GM12878 (cell line): ENCODE data around the gene MYO1D. TPM values are rescaled to one million over a fixed set of nuclear protein-coding genes. Genes with fewer than 3 reads are reported as not detected.

ENCODE experiments used
- ATAC-seq: fragments of 200-7000 bp; cut with Tn5 transposase; 3 replicates; pipeline ENCODE4 v1.9.1; 2020; ENCODE audit warnings: mild to moderate bottlenecking, moderate library complexity
- BruUV-seq: library from RNA; stranded (reverse); fragments of 400-500 nt; replicated peaks from 2 replicates; lab custom pipeline; 2021; lab: Mats Ljungman, UMichigan
- CTCF ChIA-PET: fragments of 300-600 bp; sonication (Branson Sonifier 250); formaldehyde crosslinking; extraction: SDS; loops from one replicate; lab custom pipeline; 2021; ENCODE audit warnings: inconsistent platforms; lab: Yijun Ruan, JAX
- POLR2A ChIA-PET: fragments of 350-600 bp; formaldehyde crosslinking; extraction: SDS; loops from one replicate; lab custom pipeline; 2021; ENCODE audit warnings: inconsistent platforms; lab: Charles Lee
- RAD21 ChIA-PET: fragments of 300-600 bp; sonication (Branson Sonifier 250); formaldehyde crosslinking; loops from one replicate; lab custom pipeline; 2023; ENCODE audit warnings: antibody characterized with exemption; ENCODE audit not compliant: unreplicated experiment; lab: Charles Lee
- SMC1A ChIA-PET: fragments of 300-600 bp; sonication (Branson Sonifier 250); formaldehyde crosslinking; loops from one replicate; lab custom pipeline; 2023; ENCODE audit not compliant: unreplicated experiment, uncharacterized antibody; lab: Charles Lee
- DNase-seq: peaks from one replicate; pipeline ENCODE4 v3.0.0-alpha.2; 2011; ENCODE audit warnings: low read depth, low spot score
- FAIRE-seq: peaks from 3 replicates; lab custom pipeline; 2011; peaks lifted over from hg19 to GRCh38; lab: Jason Lieb, UNC
- H2AFZ ChIP-seq: 2 replicates; pipeline ENCODE4 v1.6.0; 2011; ENCODE audit warnings: low read depth, low read length, control low read depth; ENCODE audit not compliant: control insufficient read depth
- H3K27ac ChIP-seq: 2 replicates; pipeline ENCODE4 v1.5.1; 2011; ENCODE audit warnings: control low read depth; ENCODE audit not compliant: control insufficient read depth, insufficient read depth
- H3K27me3 ChIP-seq, 2 experiments: replicated peaks in 1 of 2; 2 replicates each; pipeline versions ENCODE4 v1.6.0 to v1.6.1; 2011; ENCODE audit warnings: low read length in 1 of 2; ENCODE audit not compliant: control insufficient read depth in 2 of 2, insufficient read depth in 2 of 2
- H3K36me3 ChIP-seq, 2 experiments: 2 replicates each; pipeline ENCODE4 v1.5.1; 2011; ENCODE audit warnings: low read length in 1 of 2; ENCODE audit not compliant: control insufficient read depth in 2 of 2, insufficient read depth in 2 of 2
- H3K4me1 ChIP-seq: 2 replicates; pipeline ENCODE4 v1.6.1; 2011; ENCODE audit warnings: mild to moderate bottlenecking, low read length, moderate library complexity, mixed read lengths; ENCODE audit not compliant: control insufficient read depth, insufficient read depth
- H3K4me2 ChIP-seq: 2 replicates; pipeline ENCODE4 v1.6.0; 2011; ENCODE audit warnings: control low read depth; ENCODE audit not compliant: control insufficient read depth, insufficient read depth
- H3K4me3 ChIP-seq: fragments of 200-600 bp; sonication (generic); 2 replicates; pipeline ENCODE4 v1.5.1; 2016
- H3K79me2 ChIP-seq: 2 replicates; pipeline ENCODE4 v1.6.0; 2011; ENCODE audit warnings: low read length; ENCODE audit not compliant: control insufficient read depth, insufficient read depth
- H3K9ac ChIP-seq: 2 replicates; pipeline ENCODE4 v1.8.0; 2011; ENCODE audit warnings: low read length, control low read depth, mixed read lengths; ENCODE audit not compliant: control insufficient read depth, insufficient read depth
- H3K9me3 ChIP-seq: replicated peaks from 3 replicates; pipeline ENCODE4 v1.5.1; 2011; ENCODE audit warnings: mild to moderate bottlenecking, low read length; ENCODE audit not compliant: control insufficient read depth, insufficient read depth
- H4K20me1 ChIP-seq: 2 replicates; pipeline ENCODE4 v1.6.0; 2011; ENCODE audit not compliant: control insufficient read depth, insufficient read depth
- BACH1 ChIP-seq: fragments of 450-650 bp; IDR thresholded peaks from 2 replicates; pipeline ENCODE4 v1.6.1; 2017; ENCODE audit warnings: mild to moderate bottlenecking, borderline replicate concordance
- CBX3 ChIP-seq: fragments of 200-600 bp; sonication (generic); IDR thresholded peaks from 2 replicates; pipeline ENCODE4 v1.6.1; 2016; ENCODE audit warnings: low read depth, borderline replicate concordance
- CHD4 ChIP-seq: fragments of 200-600 bp; sonication (generic); IDR thresholded peaks from 2 replicates; pipeline ENCODE4 v1.6.1; 2016; ENCODE audit warnings: mild to moderate bottlenecking
- DPF2 ChIP-seq: fragments of 450-650 bp; IDR thresholded peaks from 2 replicates; pipeline ENCODE4 v1.6.1; 2017; ENCODE audit warnings: mild to moderate bottlenecking
- EED ChIP-seq: sonication (generic); IDR thresholded peaks from 2 replicates; pipeline ENCODE4 v1.6.1; 2016; ENCODE audit warnings: antibody characterized with exemption, low read depth
- EZH2 ChIP-seq: IDR thresholded peaks from 2 replicates; pipeline ENCODE4 v1.6.1; 2012; ENCODE audit warnings: low read depth, mild to moderate bottlenecking, control low read depth, inconsistent platforms, low read length, borderline replicate concordance; ENCODE audit not compliant: control insufficient read depth
- HCFC1 ChIP-seq: fragments of 150-350 bp; IDR thresholded peaks from 2 replicates; pipeline ENCODE4 v1.6.1; 2014; ENCODE audit warnings: low read length
- HDGF ChIP-seq: fragments of 450-650 bp; IDR thresholded peaks from 2 replicates; pipeline ENCODE4 v1.6.1; 2016; ENCODE audit warnings: antibody characterized with exemption
- IKZF2 ChIP-seq, 2 experiments: fragments of 450-650 bp; IDR thresholded peaks; 2 replicates each; pipeline ENCODE4 v1.6.1; 2017; ENCODE audit warnings: mild to moderate bottlenecking in 2 of 2, moderate library complexity in 2 of 2
- KLF5 ChIP-seq: fragments of 450-650 bp; IDR thresholded peaks from 2 replicates; pipeline ENCODE4 v1.6.1; 2014; ENCODE audit warnings: mild to moderate bottlenecking; ENCODE audit not compliant: partially characterized antibody
- MEF2B ChIP-seq: fragments of 450-650 bp; IDR thresholded peaks from 2 replicates; pipeline ENCODE4 v1.6.1; 2018; ENCODE audit warnings: mild to moderate bottlenecking, moderate library complexity; ENCODE audit not compliant: partially characterized antibody, poor library complexity, severe bottlenecking
- MTA2 ChIP-seq: fragments of 450-650 bp; IDR thresholded peaks from 2 replicates; pipeline ENCODE4 v1.6.1; 2016; ENCODE audit warnings: low read depth, mild to moderate bottlenecking, moderate library complexity
- MYB ChIP-seq: fragments of 150-350 bp; IDR thresholded peaks from 2 replicates; pipeline ENCODE4 v1.6.1; 2014; ENCODE audit warnings: mild to moderate bottlenecking, low read depth, low read length, borderline replicate concordance
- NFXL1 ChIP-seq: fragments of 450-650 bp; IDR thresholded peaks from 2 replicates; pipeline ENCODE4 v1.6.1; 2017; ENCODE audit warnings: antibody characterized with exemption, mild to moderate bottlenecking, borderline replicate concordance
- NR2C1 ChIP-seq: fragments of 450-650 bp; IDR thresholded peaks from 2 replicates; pipeline ENCODE4 v1.6.1; 2017; ENCODE audit warnings: antibody characterized with exemption, mild to moderate bottlenecking, moderate library complexity
- POLR2AphosphoS5 ChIP-seq: IDR thresholded peaks from 2 replicates; pipeline ENCODE4 v1.6.1; 2011; ENCODE audit warnings: mild to moderate bottlenecking, low read length, inconsistent platforms
- RFX5 ChIP-seq: IDR thresholded peaks from 2 replicates; pipeline ENCODE4 v1.6.1; 2011; ENCODE audit warnings: low read depth, low read length, improper control_type of control experiment
- ZNF274 ChIP-seq: IDR thresholded peaks from one replicate; pipeline ENCODE4 v1.8.0; 2011; ENCODE audit not compliant: insufficient read length, insufficient read depth
- WGBS: methylation state at CpG from one replicate; pipeline ENCODE4 v1.1.6; 2016; ENCODE audit warnings: low lambda C conversion rate; ENCODE audit not compliant: insufficient replicate concordance, insufficient coverage; ENCODE audit errors: missing lambda C conversion rate; 5-methylcytosine and 5-hydroxymethylcytosine counted together
- in situ Hi-C: fragments of 300-500 bp; cut with MboI; formaldehyde crosslinking; loops from 9 replicates; pipeline ENCODE4 v1.14.3; 2018; ENCODE audit warnings: mixed read lengths
- intact Hi-C: fragments of 100-400 bp; cut with micrococcal nuclease; formaldehyde crosslinking; loops from one replicate; pipeline ENCODE4 v1.14.2; 2022; ENCODE audit not compliant: unreplicated experiment
- polyA plus RNA-seq, 11 experiments: library from polyadenylated mRNA; depleted of rRNA in 4 of 11; unstranded in 6 of 11; stranded (reverse) in 5 of 11; fragments of >200 nt; fragmentation: Nextera tagmentation in 4 of 11; fragmentation: Illumina TruSeq in 1 of 11; extraction: Ambion mirVana in 4 of 11; extraction: Trizol in 1 of 11; gene quantifications; 1 replicate in 1 of 11; 2 replicates in 10 of 11; pipeline versions ENCODE4 v1.2.1 to v1.2.3, GENCODE V29; 2011 to 2016; ENCODE audit warnings: inconsistent platforms in 2 of 11, missing spikeins in 2 of 11, low read depth in 1 of 11
- total RNA-seq, 4 experiments: library from RNA; depleted of rRNA in 3 of 4; stranded (reverse); fragments of >200 nt in 3 of 4; fragmentation: Illumina TruSeq in 1 of 4; extraction: Trizol in 1 of 4; gene quantifications; 2 replicates each; pipeline versions ENCODE4 v1.2.1 to v1.2.3, GENCODE V29; 2013 to 2021
- TF ChIP-seq, protein P1 (sequence below): fragments of 450-650 bp; IDR thresholded peaks from 2 replicates; pipeline ENCODE4 v1.6.1; 2016; ENCODE audit warnings: mild to moderate bottlenecking, moderate library complexity, borderline replicate concordance
- TF ChIP-seq, protein P2 (sequence below): IDR thresholded peaks from 2 replicates; pipeline ENCODE4 v1.6.1; 2011; ENCODE audit warnings: mild to moderate bottlenecking, low read depth, low read length, moderate library complexity; ENCODE audit not compliant: insufficient replicate concordance

MYO1D gene
- total and polyA plus RNA-seq, 10 of the 15 experiments (the other 5 are each of a cell fraction or from before 2014, with no cell fraction given): 1.8 to 37.7 (median 25.4) TPM

DNA sequence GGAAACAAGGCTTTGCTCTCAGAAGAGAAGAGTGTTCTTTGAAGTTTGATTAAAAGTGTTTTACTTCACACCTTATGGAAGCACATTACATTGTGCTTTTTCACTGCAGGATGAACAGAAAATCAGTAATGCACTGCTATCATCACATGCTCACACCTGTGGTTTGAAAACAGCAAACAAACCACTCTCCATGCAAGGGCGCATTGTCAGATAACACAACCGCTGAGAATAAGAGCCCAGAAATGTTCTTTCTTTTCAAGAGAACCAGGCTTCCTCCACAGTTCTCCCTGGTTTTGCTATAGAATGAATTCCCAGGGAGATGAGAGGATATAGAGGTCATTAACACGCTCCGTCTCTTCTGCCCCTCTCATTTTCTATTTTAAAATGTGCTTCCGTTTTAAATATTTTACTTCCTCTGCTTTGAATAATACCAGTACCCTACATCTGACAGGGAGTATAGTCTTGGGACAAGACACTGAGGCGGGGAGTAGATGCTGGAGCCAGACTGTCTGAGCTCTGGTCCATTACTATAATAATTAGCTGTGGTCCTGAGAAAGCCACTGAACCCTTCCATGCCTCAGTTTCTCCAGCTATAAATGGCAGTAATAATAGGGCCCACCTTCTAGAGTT, 318.5 kb downstream of the MYO1D start:
- POLR2A ChIA-PET: interaction anchor here (0.8 to 3.9 kb wide), 13 partner anchors 8 to 271 kb away, joined by 3 to 36 read pairs (median 10); partner anchors contain the start of gene CDK5R1
- FAIRE-seq (peak; percentile 31), ATAC-seq (peak; percentile 64), DNase-seq (peak; percentile 51)
- under 1% methylated on average over 6 of the region's 6 CpGs for whole genome bisulfite sequencing
- H3K36me3 ChIP-seq: no peaks in the 10 kb centered on the region
- peaks cover 42% of the 10 kb centered on the region for H3K4me1 ChIP-seq
- CTCF ChIA-PET: interaction anchor here (0.7 to 2.3 kb wide), 9 partner anchors 8 to 76 kb away, joined by 3 to 19 read pairs (median 7); partner anchors contain the start of gene CDK5R1
- RAD21 ChIA-PET: interaction anchor here (0.7 to 2.9 kb wide), 19 partner anchors 8 to 74 kb away, joined by 3 to 69 read pairs (median 6); partner anchors contain the start of gene CDK5R1
- no peaks in the 10 kb centered on the region for H3K9me3 ChIP-seq
- no peaks in the 10 kb centered on the region for H3K27me3 ChIP-seq
- H3K79me2 ChIP-seq: no peaks in the 10 kb centered on the region
- intact Hi-C loops (loop anchor here (2.0 kb wide), 2 partner anchors 36 to 72 kb away; partner anchors contain the start of gene CDK5R1), in situ Hi-C loops (no loop called here)
- H3K4me2 ChIP-seq: peak overlapping the region; percentile 87
- peak overlapping the region; percentile 11 for H2AFZ ChIP-seq
- H3K4me3 ChIP-seq: no peak overlapping the region
- SMC1A ChIA-PET: interaction anchor here (0.8 to 12.1 kb wide), 15 partner anchors 9 to 74 kb away, joined by 3 to 237 read pairs (median 7); partner anchors contain the start of gene CDK5R1
- BruUV-seq: no TSS peak
- peak overlapping the region; percentile 41 for H3K9ac ChIP-seq
- no peaks in the 10 kb centered on the region for H4K20me1 ChIP-seq
- peak overlapping the region; percentile 94 for H3K27ac ChIP-seq
- TF ChIP-seq HDGF (no peak), POLR2AphosphoS5 (no peak), ZNF274 (no peak), NR2C1 (peak; percentile 18; the same call in 1 of the 2 replicates), IKZF2 (IDR thresholded peaks at IDR 0.05) (peak; percentile 27 to 58; a peak in 2 of 4 replicates), HCFC1 (no peak), MYB (no peak), CHD4 (no peak), CBX3 (no peak), MTA2 (peak; percentile 43; the same call in 1 of the 2 replicates), NFXL1 (no peak), EED (peak; percentile 63), RFX5 (no peak), MEF2B (peak; percentile 53), DPF2 (peak; percentile 49; the same call in 1 of the 2 replicates), KLF5 (no peak), EZH2 (no peak), BACH1 (no peak)
- TF ChIP-seq, protein P1, sequence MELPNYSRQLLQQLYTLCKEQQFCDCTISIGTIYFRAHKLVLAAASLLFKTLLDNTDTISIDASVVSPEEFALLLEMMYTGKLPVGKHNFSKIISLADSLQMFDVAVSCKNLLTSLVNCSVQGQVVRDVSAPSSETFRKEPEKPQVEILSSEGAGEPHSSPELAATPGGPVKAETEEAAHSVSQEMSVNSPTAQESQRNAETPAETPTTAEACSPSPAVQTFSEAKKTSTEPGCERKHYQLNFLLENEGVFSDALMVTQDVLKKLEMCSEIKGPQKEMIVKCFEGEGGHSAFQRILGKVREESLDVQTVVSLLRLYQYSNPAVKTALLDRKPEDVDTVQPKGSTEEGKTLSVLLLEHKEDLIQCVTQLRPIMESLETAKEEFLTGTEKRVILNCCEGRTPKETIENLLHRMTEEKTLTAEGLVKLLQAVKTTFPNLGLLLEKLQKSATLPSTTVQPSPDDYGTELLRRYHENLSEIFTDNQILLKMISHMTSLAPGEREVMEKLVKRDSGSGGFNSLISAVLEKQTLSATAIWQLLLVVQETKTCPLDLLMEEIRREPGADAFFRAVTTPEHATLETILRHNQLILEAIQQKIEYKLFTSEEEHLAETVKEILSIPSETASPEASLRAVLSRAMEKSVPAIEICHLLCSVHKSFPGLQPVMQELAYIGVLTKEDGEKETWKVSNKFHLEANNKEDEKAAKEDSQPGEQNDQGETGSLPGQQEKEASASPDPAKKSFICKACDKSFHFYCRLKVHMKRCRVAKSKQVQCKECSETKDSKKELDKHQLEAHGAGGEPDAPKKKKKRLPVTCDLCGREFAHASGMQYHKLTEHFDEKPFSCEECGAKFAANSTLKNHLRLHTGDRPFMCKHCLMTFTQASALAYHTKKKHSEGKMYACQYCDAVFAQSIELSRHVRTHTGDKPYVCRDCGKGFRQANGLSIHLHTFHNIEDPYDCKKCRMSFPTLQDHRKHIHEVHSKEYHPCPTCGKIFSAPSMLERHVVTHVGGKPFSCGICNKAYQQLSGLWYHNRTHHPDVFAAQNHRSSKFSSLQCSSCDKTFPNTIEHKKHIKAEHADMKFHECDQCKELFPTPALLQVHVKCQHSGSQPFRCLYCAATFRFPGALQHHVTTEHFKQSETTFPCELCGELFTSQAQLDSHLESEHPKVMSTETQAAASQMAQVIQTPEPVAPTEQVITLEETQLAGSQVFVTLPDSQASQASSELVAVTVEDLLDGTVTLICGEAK: 0 out of 2 replicates have a peak, but pooled peaks have one; percentile 12
- TF ChIP-seq, protein P2, sequence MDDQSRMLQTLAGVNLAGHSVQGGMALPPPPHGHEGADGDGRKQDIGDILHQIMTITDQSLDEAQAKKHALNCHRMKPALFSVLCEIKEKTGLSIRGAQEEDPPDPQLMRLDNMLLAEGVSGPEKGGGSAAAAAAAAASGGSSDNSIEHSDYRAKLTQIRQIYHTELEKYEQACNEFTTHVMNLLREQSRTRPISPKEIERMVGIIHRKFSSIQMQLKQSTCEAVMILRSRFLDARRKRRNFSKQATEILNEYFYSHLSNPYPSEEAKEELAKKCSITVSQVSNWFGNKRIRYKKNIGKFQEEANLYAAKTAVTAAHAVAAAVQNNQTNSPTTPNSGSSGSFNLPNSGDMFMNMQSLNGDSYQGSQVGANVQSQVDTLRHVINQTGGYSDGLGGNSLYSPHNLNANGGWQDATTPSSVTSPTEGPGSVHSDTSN: no peak
